Measurements from ENCODE around the gene TKT. TPM values are rescaled to one million over a fixed set of nuclear protein-coding genes. Genes with fewer than 3 reads are reported as not detected.

Gene TKT
- total RNA-seq, 1 donor from 2014 or later: 423 TPM

DNA sequence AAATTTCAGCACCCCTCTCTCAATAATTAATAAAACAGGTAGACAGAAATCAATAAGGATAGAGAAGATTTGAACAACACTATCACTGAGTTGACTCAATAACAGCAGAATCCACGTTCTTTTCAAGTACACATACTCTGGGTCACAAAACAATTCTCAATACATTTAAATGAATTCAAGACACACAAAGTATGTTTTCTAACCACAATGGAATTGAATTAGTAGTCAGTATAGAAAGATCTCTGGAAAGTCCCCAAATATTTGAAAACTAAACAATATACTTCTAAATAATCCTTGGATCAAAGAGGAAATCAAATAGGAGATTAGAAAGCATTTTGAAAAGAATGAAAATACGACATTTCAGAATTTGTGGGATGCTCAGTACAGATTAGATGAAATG lies 40.0 kb downstream of the TKT start:
- Histone ChIP-seq H3K27me3 (no peaks in the 10 kb centered on the region), H3K4me1 (no peaks in the 10 kb centered on the region), H3K9me3 (no peaks in the 10 kb centered on the region), H3K36me3 (no peaks in the 10 kb centered on the region), H3K27ac (no peak overlapping the region), H3K4me3 (no peak overlapping the region)
- no peak for DNase-seq (ENCODE audit: extremely low spot score in 2 of 2)
- intact Hi-C loops (cut with DNase I): no loop called here
- TF ChIP-seq POLR2AphosphoS5 (IDR thresholded peaks at IDR 0.05; ENCODE audit: insufficient read depth in 1 of 2, low read depth in 1 of 2): no peak
- no peak for TF ChIP-seq POLR2A (IDR thresholded peaks at IDR 0.05)
- TF ChIP-seq, protein P1, sequence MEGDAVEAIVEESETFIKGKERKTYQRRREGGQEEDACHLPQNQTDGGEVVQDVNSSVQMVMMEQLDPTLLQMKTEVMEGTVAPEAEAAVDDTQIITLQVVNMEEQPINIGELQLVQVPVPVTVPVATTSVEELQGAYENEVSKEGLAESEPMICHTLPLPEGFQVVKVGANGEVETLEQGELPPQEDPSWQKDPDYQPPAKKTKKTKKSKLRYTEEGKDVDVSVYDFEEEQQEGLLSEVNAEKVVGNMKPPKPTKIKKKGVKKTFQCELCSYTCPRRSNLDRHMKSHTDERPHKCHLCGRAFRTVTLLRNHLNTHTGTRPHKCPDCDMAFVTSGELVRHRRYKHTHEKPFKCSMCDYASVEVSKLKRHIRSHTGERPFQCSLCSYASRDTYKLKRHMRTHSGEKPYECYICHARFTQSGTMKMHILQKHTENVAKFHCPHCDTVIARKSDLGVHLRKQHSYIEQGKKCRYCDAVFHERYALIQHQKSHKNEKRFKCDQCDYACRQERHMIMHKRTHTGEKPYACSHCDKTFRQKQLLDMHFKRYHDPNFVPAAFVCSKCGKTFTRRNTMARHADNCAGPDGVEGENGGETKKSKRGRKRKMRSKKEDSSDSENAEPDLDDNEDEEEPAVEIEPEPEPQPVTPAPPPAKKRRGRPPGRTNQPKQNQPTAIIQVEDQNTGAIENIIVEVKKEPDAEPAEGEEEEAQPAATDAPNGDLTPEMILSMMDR (IDR thresholded peaks at IDR 0.05): no peak

DNA sequence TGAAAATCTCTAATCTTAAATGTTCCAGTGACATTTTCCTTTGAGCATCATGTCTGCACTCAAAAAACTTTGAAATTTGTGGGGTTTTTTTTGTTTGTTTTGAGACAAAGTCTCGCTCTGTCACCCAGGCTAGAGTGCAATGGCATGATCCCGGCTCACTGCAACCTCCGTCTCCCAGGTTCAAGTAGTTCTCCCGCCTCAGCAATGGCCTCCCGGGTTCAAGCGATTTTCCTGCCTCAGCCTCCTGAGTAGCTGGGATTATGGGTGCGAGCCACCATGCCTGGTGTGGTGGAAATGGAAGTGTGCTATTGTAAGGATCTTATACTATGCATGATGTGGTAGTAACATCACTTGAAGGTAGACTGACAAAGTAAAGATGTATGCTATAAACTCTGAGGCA lies 42.5 kb downstream of the TKT start:
- Histone ChIP-seq H3K4me3 (no peak overlapping the region), H3K27me3 (no peaks in the 10 kb centered on the region), H3K27ac (no peak overlapping the region), H3K9me3 (no peaks in the 10 kb centered on the region), H3K4me1 (no peaks in the 10 kb centered on the region), H3K36me3 (no peaks in the 10 kb centered on the region)
- TF ChIP-seq, protein P1 (IDR thresholded peaks at IDR 0.05): no peak
- TF ChIP-seq POLR2A (IDR thresholded peaks at IDR 0.05) (no peak), POLR2AphosphoS5 (IDR thresholded peaks at IDR 0.05; ENCODE audit: insufficient read depth in 1 of 2, low read depth in 1 of 2) (no peak)
- no peak for DNase-seq (ENCODE audit: extremely low spot score in 2 of 2)
- intact Hi-C loops (cut with DNase I): no loop called here

DNA sequence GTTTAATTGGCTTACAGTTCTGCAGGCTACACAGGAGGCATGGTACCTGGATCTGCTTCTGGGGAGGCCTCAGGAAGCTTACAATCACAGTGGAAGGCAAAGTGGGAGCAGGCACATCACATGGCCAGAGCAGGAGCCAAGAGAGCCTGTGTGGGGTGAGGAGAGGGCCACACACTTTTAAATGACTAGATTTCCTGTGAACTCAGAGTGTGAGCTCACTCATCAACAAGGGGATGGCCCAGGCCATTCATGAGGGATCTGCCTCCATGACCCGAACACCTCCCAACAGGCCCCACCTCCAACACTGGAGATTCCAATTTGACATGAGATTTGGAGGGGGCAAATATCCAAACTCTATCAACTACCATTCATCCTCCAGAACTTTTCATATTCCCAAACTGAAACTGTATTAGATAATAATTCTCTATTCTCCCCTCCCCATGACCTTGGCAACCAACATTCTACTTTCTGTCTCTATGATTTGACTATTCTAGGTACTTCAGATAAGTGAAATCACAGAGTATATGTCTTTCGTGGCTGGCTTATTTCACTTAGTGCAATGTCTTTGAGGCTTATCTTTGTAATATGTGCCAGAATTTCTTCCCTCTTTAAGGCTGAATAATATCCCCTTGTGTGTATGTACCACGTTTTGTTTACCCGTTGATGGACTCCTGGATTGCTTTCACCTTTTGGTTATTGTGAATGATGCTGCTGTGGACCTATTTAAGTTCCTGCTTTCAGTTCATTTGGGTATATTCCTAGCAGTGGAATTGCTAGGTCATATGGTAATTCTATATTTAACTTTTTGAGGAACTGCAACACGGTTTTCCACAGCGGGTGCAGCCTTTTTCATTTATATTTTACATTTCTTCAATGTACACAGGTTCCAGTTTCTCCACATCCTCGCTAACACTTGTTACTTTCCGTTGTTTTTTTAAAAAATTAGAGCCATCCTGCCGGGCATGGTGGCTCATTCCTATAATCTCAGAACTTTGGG lies 43.8 kb downstream of the TKT start:
- no peaks in the 10 kb centered on the region for H3K36me3 ChIP-seq
- H3K4me1 ChIP-seq: no peaks in the 10 kb centered on the region
- no peak overlapping the region for H3K4me3 ChIP-seq
- TF ChIP-seq POLR2AphosphoS5 (IDR thresholded peaks at IDR 0.05; ENCODE audit: insufficient read depth in 1 of 2, low read depth in 1 of 2) (no peak), POLR2A (IDR thresholded peaks at IDR 0.05) (no peak)
- TF ChIP-seq, protein P1 (IDR thresholded peaks at IDR 0.05): no peak
- intact Hi-C loops (cut with DNase I): no loop called here
- H3K9me3 ChIP-seq: no peaks in the 10 kb centered on the region
- H3K27ac ChIP-seq: no peak overlapping the region
- no peak for DNase-seq (ENCODE audit: extremely low spot score in 2 of 2)
- H3K27me3 ChIP-seq: no peaks in the 10 kb centered on the region

DNA sequence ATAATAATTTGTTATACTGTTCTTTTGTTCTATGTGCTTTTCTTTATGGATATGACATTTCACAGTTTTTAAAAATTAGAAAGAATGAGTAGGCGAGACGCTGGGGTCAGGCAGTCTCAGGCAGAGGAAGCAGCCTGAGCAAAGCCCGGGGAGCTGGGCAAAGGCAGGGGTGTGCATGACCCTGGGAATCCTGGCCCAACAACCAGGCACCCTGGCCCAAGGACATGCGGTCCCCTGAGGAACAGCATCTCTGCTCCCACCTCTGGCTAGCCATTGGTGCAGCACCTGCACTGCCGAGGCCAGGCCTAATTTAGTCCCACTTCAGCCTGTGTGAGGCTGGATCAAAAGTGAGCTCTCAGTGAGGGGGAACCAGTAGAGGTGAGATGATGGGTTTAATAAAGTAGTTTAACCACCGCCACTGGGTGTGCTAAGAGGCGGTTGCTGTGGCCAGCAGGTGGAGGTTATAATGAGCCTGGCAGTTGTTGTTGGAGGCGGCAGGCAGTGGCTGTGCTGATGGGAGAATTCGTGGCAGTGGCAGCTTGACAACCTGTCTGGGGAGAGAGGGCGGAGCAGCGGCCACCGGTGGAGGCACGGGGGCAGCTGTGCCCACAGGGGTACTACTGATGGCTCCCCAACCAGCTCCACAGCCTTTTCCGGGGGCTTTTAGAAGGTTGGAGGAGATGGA lies 53.3 kb downstream of the TKT start:
- no peak for DNase-seq (ENCODE audit: extremely low spot score in 2 of 2)
- no peak overlapping the region for H3K4me3 ChIP-seq
- no peak overlapping the region for H3K27ac ChIP-seq
- TF ChIP-seq POLR2AphosphoS5 (IDR thresholded peaks at IDR 0.05; ENCODE audit: insufficient read depth in 1 of 2, low read depth in 1 of 2) (no peak), POLR2A (IDR thresholded peaks at IDR 0.05) (no peak)
- TF ChIP-seq, protein P1 (IDR thresholded peaks at IDR 0.05): no peak
- H3K4me1 ChIP-seq: no peaks in the 10 kb centered on the region
- H3K36me3 ChIP-seq: no peaks in the 10 kb centered on the region
- H3K9me3 ChIP-seq: no peaks in the 10 kb centered on the region
- H3K27me3 ChIP-seq: no peaks in the 10 kb centered on the region
- intact Hi-C loops (cut with DNase I): no loop called here

Measured in vagina (tissue), 2 donors.